ENCODE results near the gene TMEM108. TPM values are rescaled to one million over a fixed set of nuclear protein-coding genes. Genes with fewer than 3 reads are reported as not detected.

Gene TMEM108
- total RNA-seq, 3 donors from 2014 or later = not detected

DNA sequence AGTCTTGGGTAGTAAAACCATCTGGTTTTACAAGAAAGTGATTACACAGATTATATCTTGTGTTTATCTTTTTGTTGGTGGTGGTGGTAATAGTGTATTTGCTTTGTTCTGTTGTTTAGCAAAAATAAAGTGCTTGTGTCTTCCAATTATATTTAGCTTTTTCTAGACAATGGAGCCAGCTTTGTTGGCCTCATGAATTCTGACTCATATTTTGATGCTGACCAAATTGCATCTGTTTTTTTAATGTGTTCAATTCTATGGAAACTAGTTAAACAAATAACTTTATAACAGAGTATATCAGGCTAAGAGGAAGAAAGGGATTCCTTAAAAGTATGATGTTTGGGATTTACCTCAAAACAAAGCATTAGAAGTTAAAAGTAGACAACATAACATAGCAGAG lies 292.3 kb downstream of the TMEM108 start:
- Mint-ChIP-seq H3K4me1 (ENCODE audit: low read depth) (no peaks in the 10 kb centered on the region), H3K4me3 (no peak overlapping the region), H3K27me3 (ENCODE audit: low read depth) (peaks cover 7% of the 10 kb centered on the region), H3K9me3 (no peaks in the 10 kb centered on the region), H3K36me3 (ENCODE audit: insufficient read depth) (no peaks in the 10 kb centered on the region)
- ATAC-seq = no peak
- no peak for DNase-seq

DNA sequence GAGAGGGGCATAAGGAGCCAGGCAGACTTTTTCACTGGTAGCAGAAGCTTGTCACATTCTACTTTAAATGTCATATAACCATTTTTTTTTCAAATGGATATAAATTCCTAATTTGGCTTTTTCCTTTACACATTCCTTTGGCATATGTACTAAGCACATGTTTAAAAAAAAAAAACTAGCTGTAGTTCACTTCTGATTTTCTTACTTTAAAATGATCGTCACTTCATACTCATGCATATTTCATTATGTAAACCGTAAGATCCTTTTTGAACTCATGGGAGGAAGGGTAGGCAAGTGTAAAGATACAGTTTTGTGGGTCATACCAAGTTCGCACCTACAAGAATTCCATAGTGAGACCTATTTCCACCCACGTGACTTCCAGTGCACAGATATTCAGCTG lies 316.5 kb downstream of the TMEM108 start:
- ATAC-seq (no peak), DNase-seq (no peak)
- Mint-ChIP-seq H3K36me3 (ENCODE audit: insufficient read depth) (no peaks in the 10 kb centered on the region), H3K4me3 (no peak overlapping the region), H3K27me3 (ENCODE audit: low read depth) (peaks cover 5% of the 10 kb centered on the region), H3K9me3 (peaks cover 10% of the 10 kb centered on the region), H3K4me1 (ENCODE audit: low read depth) (no peaks in the 10 kb centered on the region)

DNA sequence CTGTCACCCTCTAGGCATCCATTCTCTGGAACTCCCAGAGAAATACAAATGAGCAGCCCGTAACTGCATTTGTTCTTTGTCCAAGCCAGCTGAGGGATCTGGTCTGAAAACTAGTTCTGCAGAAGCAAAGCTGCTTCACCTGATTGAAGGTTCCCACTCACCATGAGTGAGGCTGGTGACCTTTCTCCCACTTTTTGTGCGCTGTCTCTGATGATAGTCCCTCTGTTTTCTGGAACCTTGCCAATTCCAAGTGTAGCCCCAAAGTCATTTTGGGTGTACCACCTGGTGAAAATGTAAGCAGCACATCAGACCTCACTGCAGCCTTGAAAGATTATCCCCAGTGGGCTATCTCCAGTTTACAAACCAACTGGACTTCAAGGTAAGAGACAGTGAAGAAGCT lies 322.3 kb downstream of the TMEM108 start:
- ATAC-seq = no peak
- peaks cover 5% of the 10 kb centered on the region for H3K27me3 Mint-ChIP-seq (ENCODE audit: low read depth)
- peaks cover 7% of the 10 kb centered on the region for H3K9me3 Mint-ChIP-seq
- no peaks in the 10 kb centered on the region for H3K4me1 Mint-ChIP-seq (ENCODE audit: low read depth)
- no peak overlapping the region for H3K4me3 Mint-ChIP-seq
- DNase-seq = no peak
- no peaks in the 10 kb centered on the region for H3K36me3 Mint-ChIP-seq (ENCODE audit: insufficient read depth)

DNA sequence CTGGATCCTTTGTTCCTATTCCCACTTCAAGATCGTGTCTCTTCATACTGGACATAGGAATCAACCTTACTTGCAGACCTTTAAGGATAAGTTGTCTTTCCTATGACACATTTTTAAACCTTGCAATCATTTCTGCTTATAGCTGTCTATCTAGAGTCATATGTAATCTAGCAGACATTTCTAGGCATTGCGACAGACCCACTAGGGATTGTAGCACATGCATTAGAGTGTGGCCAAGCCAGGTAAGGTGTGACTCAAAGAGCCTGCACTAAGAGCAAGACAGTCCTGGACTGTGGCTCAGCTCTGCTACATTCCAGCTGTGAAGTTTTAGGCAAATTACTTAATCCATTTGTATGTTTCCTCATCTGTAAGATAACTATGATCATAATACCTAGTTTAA lies 322.8 kb downstream of the TMEM108 start:
- Mint-ChIP-seq H3K4me1 (ENCODE audit: low read depth) (no peaks in the 10 kb centered on the region), H3K4me3 (no peak overlapping the region), H3K27me3 (ENCODE audit: low read depth) (peaks cover 5% of the 10 kb centered on the region), H3K36me3 (ENCODE audit: insufficient read depth) (no peaks in the 10 kb centered on the region), H3K9me3 (peaks cover 6% of the 10 kb centered on the region)
- no peak for ATAC-seq
- DNase-seq = no peak

DNA sequence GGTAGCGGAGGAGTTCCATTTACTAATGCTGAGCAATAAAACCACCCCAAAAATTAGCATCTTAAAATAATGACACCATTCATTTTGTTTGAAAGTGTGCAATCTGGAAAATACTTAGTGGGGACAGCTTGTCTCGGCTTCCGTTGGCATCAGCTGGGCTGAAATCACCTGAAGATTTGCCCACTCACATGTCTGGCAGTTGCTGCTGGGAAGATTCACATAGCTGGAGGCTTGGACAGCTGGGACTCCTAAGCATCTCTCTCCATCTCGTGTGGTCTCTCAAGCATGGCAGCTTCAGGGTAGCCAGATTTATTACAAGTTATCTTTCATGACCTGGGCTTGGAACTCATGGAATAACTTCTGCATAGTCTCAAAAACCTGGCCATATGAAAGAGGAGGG lies 323.2 kb downstream of the TMEM108 start:
- H3K4me3 Mint-ChIP-seq = no peak overlapping the region
- no peak for DNase-seq
- H3K27me3 Mint-ChIP-seq (ENCODE audit: low read depth) = peaks cover 5% of the 10 kb centered on the region
- no peak for ATAC-seq
- no peaks in the 10 kb centered on the region for H3K4me1 Mint-ChIP-seq (ENCODE audit: low read depth)
- H3K9me3 Mint-ChIP-seq = peaks cover 1% of the 10 kb centered on the region
- no peaks in the 10 kb centered on the region for H3K36me3 Mint-ChIP-seq (ENCODE audit: insufficient read depth)

DNA sequence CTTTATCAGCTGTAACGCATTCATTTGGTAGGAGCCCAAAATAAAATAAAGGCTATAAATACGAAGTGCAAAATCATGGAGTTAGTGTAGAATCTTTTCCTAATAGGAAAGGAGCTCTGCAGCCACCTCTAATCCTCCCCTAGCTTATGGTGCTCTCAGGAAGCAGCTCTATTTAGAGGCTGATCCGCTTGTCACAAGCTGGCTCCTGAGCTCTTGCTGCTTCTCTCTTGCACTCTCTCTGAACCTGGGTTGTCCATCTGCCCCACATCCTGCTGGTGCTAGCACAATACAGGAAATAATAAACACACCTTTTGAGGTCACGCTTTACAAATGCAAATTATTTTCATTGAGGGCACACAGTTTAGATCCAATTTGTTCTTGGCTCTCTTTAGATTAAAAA lies 324.3 kb downstream of the TMEM108 start:
- no peaks in the 10 kb centered on the region for H3K4me1 Mint-ChIP-seq (ENCODE audit: low read depth)
- peaks cover 5% of the 10 kb centered on the region for H3K27me3 Mint-ChIP-seq (ENCODE audit: low read depth)
- no peak for ATAC-seq
- no peaks in the 10 kb centered on the region for H3K9me3 Mint-ChIP-seq
- H3K4me3 Mint-ChIP-seq = no peak overlapping the region
- H3K36me3 Mint-ChIP-seq (ENCODE audit: insufficient read depth) = no peaks in the 10 kb centered on the region
- DNase-seq = no peak

DNA sequence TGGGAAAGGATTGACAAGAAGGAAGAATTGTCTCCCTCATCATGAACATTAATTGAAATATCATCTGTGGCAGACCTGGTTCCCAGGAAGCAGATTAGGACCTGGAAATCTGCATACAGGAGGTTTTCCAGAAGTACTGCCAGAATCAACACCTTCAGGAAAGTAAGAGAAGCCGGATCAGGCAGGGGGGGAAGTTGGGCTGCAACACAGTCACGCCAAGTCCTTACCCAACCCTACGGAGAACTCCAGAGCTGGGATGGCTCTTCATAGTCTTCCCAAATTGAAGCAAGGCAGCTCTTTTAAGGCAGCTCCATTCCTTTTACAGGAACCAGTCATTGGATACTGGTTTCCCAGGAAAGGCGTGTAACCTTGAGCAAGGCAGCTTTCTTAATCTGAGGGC lies 326.5 kb downstream of the TMEM108 start:
- H3K27me3 Mint-ChIP-seq (ENCODE audit: low read depth) = no peaks in the 10 kb centered on the region
- H3K9me3 Mint-ChIP-seq = no peaks in the 10 kb centered on the region

DNA sequence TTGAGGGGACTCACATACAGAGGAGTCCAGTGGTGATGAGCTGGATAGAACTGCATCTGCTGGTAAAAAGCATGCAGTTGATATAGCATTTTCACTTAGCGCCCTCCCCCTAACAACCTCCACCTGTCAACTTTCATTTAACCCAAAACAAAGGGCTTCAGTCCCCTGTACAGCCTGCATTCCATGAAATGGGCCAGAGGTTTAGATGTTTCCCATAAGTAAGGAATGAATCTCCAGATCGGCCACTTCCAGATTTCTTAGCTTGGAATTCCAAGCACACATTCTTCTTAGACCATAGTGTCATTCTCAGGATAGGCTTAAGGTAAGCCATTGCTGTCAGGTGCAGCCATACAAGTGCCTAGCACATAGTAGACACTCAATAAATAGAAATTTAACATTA lies 328.7 kb downstream of the TMEM108 start:
- DNase-seq (no peak), ATAC-seq (no peak)
- H3K4me1 Mint-ChIP-seq (ENCODE audit: low read depth) = no peaks in the 10 kb centered on the region
- H3K27me3 Mint-ChIP-seq (ENCODE audit: low read depth) = no peaks in the 10 kb centered on the region
- no peak overlapping the region for H3K4me3 Mint-ChIP-seq
- no peaks in the 10 kb centered on the region for H3K9me3 Mint-ChIP-seq
- H3K36me3 Mint-ChIP-seq (ENCODE audit: insufficient read depth) = no peaks in the 10 kb centered on the region

More for the DNA sequence above, 326.5 kb downstream of the TMEM108 start:
- no peak for DNase-seq
- ATAC-seq = no peak
- H3K4me3 Mint-ChIP-seq = no peak overlapping the region
- H3K4me1 Mint-ChIP-seq (ENCODE audit: low read depth) = no peaks in the 10 kb centered on the region
- no peaks in the 10 kb centered on the region for H3K36me3 Mint-ChIP-seq (ENCODE audit: insufficient read depth)

DNA sequence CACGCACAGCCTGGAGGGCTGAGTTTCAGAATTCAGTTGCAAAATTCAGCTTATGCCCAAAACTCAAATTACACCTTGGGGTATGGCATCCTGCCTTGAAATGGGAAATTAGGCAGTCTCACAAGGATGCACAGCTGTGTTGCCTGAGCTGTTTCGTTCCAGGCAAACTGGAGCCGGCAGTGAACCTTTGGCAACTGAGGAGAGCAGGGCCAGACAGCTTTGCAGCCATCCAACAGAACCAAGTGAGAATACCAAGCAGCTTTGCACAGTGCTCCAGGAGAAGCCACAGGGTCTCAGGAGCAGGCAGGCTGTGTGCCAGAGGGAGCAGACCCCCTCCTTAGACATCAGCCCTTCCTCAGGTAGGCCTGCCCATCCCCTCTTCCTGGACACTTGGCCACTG lies 329.2 kb downstream of the TMEM108 start:
- DNase-seq (no peak), ATAC-seq (no peak)
- H3K9me3 Mint-ChIP-seq = no peaks in the 10 kb centered on the region
- H3K4me1 Mint-ChIP-seq (ENCODE audit: low read depth) = no peaks in the 10 kb centered on the region
- H3K4me3 Mint-ChIP-seq = no peak overlapping the region
- H3K36me3 Mint-ChIP-seq (ENCODE audit: insufficient read depth) = no peaks in the 10 kb centered on the region
- H3K27me3 Mint-ChIP-seq (ENCODE audit: low read depth) = no peaks in the 10 kb centered on the region

DNA sequence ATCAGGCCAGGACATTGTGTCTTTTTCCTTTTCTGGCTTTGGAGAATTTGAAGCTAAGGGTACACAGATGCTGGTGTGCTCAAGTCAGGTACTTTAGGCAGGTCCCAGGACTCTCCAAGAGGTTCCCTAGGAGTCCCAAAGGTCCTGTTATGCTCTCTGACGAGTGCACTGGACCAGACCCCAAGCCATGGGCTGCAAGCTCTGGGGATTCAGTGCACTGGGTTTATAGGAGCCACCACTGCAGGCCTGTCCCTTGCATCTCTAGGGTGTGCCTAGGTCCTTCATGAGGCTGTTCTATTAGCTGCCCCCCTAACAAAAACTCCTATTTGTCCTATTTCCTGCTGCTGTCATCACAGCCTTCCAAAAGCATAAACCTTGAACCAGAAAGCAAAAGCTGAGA lies 329.8 kb downstream of the TMEM108 start:
- no peaks in the 10 kb centered on the region for H3K4me1 Mint-ChIP-seq (ENCODE audit: low read depth)
- no peaks in the 10 kb centered on the region for H3K36me3 Mint-ChIP-seq (ENCODE audit: insufficient read depth)
- H3K4me3 Mint-ChIP-seq = no peak overlapping the region
- no peak for DNase-seq
- no peaks in the 10 kb centered on the region for H3K9me3 Mint-ChIP-seq
- no peak for ATAC-seq
- no peaks in the 10 kb centered on the region for H3K27me3 Mint-ChIP-seq (ENCODE audit: low read depth)

DNA sequence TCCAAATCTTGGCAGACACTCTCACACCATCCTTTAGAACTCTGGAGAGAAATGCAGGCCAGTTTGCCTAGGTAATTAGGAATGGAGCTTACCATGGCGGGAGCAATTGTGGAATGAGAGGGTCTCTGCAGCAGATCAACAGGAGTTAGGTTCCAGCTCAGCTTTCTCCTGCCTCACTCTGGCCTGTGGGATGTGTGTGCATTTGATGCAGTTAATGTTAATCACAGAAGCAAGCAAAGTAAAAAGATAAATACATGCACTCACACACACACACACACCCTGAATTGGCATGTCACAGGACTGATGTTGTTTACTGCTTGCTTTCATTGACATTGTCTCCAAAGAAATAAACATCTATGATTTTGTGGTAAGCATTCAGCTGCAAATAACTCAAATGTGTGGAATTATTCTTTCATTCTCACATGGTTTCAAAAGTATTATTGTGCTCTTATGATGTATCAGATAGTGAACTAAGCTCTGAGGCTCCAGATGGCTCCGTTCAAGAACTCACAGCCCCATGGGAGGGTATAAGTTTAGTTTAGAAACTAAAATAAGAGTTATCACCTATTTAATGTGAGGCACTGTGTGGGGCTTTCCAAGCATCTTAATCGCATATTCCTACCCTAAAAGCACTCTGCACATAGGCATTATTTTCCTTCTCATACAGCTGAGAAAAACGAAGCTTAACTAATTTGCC lies 330.3 kb downstream of the TMEM108 start:
- ATAC-seq = no peak
- no peaks in the 10 kb centered on the region for H3K36me3 Mint-ChIP-seq (ENCODE audit: insufficient read depth)

DNA sequence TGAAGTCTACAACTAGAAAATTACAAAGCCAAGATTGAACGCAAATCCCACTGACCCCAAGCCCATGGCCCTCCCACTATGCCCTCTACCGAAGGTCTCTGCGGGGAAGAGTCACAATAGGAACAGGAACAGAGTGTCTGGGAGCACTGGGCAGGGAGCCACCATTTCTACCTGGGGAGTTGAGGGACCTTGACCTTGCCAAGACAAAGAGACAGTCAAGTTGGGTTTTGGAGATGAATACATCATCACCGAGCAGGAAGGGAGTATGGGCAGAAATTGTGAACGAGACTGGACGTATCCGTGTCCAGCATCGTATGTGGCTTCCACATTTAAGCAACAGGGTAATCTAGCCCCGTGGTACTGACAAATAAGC lies 330.9 kb downstream of the TMEM108 start:
- H3K9me3 Mint-ChIP-seq = no peaks in the 10 kb centered on the region
- no peaks in the 10 kb centered on the region for H3K4me1 Mint-ChIP-seq (ENCODE audit: low read depth)
- H3K27me3 Mint-ChIP-seq (ENCODE audit: low read depth) = no peaks in the 10 kb centered on the region
- H3K4me3 Mint-ChIP-seq = no peak overlapping the region
- no peak for ATAC-seq
- DNase-seq = no peak
- no peaks in the 10 kb centered on the region for H3K36me3 Mint-ChIP-seq (ENCODE audit: insufficient read depth)

More for the DNA sequence above, 330.3 kb downstream of the TMEM108 start:
- Mint-ChIP-seq H3K9me3 (no peaks in the 10 kb centered on the region), H3K27me3 (ENCODE audit: low read depth) (no peaks in the 10 kb centered on the region), H3K4me1 (ENCODE audit: low read depth) (no peaks in the 10 kb centered on the region), H3K4me3 (no peak overlapping the region)
- no peak for DNase-seq

DNA sequence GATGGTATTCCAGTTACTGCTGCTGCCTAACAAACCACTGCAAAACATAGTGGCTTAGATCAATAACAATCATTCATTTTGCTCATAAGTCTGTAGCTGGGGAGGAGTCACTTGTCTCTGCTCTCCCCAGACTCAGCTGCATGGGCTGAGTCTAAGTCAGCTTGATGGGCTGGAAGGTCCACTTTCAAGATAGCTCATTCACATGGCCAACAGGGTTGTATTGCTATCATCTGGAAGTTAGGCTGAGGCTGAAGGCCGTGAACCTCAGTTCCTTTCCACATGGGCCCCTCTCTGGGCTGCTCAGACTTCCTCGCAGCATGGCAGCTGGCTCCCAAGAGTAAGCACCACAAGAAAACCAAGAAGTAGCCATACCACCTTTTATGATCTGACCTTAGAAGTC lies 333.0 kb downstream of the TMEM108 start:
- Mint-ChIP-seq H3K27me3 (ENCODE audit: low read depth) (no peaks in the 10 kb centered on the region), H3K36me3 (ENCODE audit: insufficient read depth) (no peaks in the 10 kb centered on the region), H3K9me3 (no peaks in the 10 kb centered on the region), H3K4me1 (ENCODE audit: low read depth) (no peaks in the 10 kb centered on the region), H3K4me3 (no peak overlapping the region)
- ATAC-seq (no peak), DNase-seq (no peak)

DNA sequence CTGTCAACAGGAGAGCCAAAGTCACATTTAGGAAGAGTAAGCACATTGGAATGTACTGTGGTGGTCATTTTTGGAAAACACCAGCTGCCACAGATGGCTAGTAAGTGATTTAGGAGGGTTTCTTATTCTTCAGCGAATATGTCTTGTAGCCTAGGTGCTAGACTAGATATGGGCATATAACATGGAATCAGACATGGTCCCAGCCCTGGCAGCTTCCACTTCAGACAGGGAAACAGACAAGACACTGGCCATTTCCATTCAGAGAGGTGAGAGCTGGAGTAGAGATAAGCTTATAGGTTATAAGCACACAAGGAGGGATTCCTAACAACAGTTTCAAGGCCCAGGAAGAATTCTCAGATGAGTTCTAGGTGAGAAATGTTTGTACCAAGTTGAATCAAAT lies 333.5 kb downstream of the TMEM108 start:
- Mint-ChIP-seq H3K36me3 (ENCODE audit: insufficient read depth) (no peaks in the 10 kb centered on the region), H3K9me3 (no peaks in the 10 kb centered on the region), H3K4me1 (ENCODE audit: low read depth) (no peaks in the 10 kb centered on the region), H3K4me3 (no peak overlapping the region), H3K27me3 (ENCODE audit: low read depth) (no peaks in the 10 kb centered on the region)
- DNase-seq = no peak
- ATAC-seq = no peak

DNA sequence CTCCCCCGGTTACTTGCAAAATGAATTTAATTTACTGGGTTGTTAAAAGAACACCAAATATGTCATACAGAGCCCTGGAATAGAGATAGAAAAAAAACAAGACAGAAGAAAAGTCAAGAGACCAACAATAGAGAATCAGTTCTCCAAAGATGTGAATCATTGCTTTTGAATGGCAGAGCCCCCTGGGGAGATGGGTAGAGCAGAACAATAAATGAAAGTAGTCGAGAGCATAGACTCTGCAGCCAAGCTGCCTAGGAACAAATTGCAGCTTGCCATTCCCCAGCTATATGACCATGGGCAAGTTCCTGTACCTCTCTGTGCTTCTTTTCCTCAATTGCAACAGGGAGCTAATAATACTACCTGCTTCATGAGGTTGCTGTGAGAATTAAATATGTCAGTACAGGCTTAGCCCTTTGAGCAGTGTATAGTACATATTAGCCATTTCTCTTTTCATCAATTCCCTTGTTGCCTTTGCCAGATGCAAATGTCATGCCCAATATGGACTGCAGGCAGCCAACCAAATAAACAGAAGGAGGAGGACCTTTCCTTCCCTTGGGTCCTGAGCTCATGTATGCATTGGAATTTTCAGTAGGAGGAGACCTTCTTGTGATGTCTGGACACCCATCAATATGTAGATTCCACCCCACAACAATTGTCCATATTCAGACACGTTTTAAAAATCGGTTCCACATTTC lies 336.7 kb downstream of the TMEM108 start:
- DNase-seq (no peak), ATAC-seq (no peak)
- H3K4me3 Mint-ChIP-seq = no peak overlapping the region
- H3K27me3 Mint-ChIP-seq (ENCODE audit: low read depth) = no peaks in the 10 kb centered on the region
- H3K4me1 Mint-ChIP-seq (ENCODE audit: low read depth) = no peaks in the 10 kb centered on the region
- no peaks in the 10 kb centered on the region for H3K9me3 Mint-ChIP-seq
- no peaks in the 10 kb centered on the region for H3K36me3 Mint-ChIP-seq (ENCODE audit: insufficient read depth)
